ENCODE measurements around the gene RNASE1. TPM values are rescaled to one million over a fixed set of nuclear protein-coding genes. Genes with fewer than 3 reads are reported as not detected.
A peak's percentile ranks its signal among the peaks of the same experiment; 100 is the strongest.

The RNASE1 gene
- total RNA-seq, 1 donor from 2014 or later: 4.5 TPM

GRCh38 chr14:20754308-20754707, 48.3 kb downstream of the RNASE1 start:
- Mint-ChIP-seq H3K4me1 (ENCODE audit: low read depth) (no peaks in the 10 kb centered on the region), H3K36me3 (ENCODE audit: insufficient read depth) (peaks cover 3% of the 10 kb centered on the region), H3K9me3 (ENCODE audit: low read depth) (peaks cover 9% of the 10 kb centered on the region), H3K27ac (no peak overlapping the region), H3K4me3 (ENCODE audit: low read depth) (no peak overlapping the region), H3K27me3 (no peaks in the 10 kb centered on the region)
- TF ChIP-seq CTCF (IDR thresholded peaks at IDR 0.05; ENCODE audit: unreplicated experiment): no peak
- DNase-seq (ENCODE audit: low spot score, unreplicated experiment): no peak

GRCh38 chr14:20751963-20752562, 50.6 kb downstream of the RNASE1 start:
- Mint-ChIP-seq H3K36me3 (ENCODE audit: insufficient read depth) (peaks cover 3% of the 10 kb centered on the region), H3K27ac (peak overlapping the region; percentile 26), H3K4me1 (ENCODE audit: low read depth) (no peaks in the 10 kb centered on the region), H3K27me3 (no peaks in the 10 kb centered on the region), H3K4me3 (ENCODE audit: low read depth) (no peak overlapping the region), H3K9me3 (ENCODE audit: low read depth) (peaks cover 9% of the 10 kb centered on the region)
- DNase-seq (ENCODE audit: low spot score, unreplicated experiment): no peak
- TF ChIP-seq CTCF (IDR thresholded peaks at IDR 0.05; ENCODE audit: unreplicated experiment): no peak

Other genes with a start within 250 kb of the RNASE1 start
- not detected in 2 replicates for gene RNASE9, start 241.8 kb downstream of the RNASE1 start, total RNA-seq
- not detected in 2 replicates for gene RNASE11, start 214.8 kb downstream of the RNASE1 start, total RNA-seq
- not detected in 2 replicates for gene RNASE12, start 211.5 kb downstream of the RNASE1 start, total RNA-seq
- not detected in 2 replicates for gene OR6S1, start 161.2 kb downstream of the RNASE1 start, total RNA-seq
- 5.7 TPM in 2 replicates for gene RNASE4, start 118.3 kb downstream of the RNASE1 start, total RNA-seq
- gene ANG, start 114.1 kb downstream of the RNASE1 start, total RNA-seq: 8.0 and 8.3 TPM in 2 replicates
- gene EDDM3A, start 57.0 kb downstream of the RNASE1 start, total RNA-seq: not detected in 2 replicates
- not detected in 2 replicates for gene EDDM3B, start 34.4 kb downstream of the RNASE1 start, total RNA-seq
- gene RNASE6, start 21.6 kb downstream of the RNASE1 start, total RNA-seq: not detected in 2 replicates
- not detected in 2 replicates for gene RNASE3, start 88.5 kb upstream of the RNASE1 start, total RNA-seq
- not detected in 2 replicates for gene RNASE2, start 152.6 kb upstream of the RNASE1 start, total RNA-seq
- 95.9 and 100 TPM in 2 replicates for gene METTL17, start 187.1 kb upstream of the RNASE1 start, total RNA-seq
- gene SLC39A2, start 196.4 kb upstream of the RNASE1 start, total RNA-seq: not detected in 2 replicates
- gene NDRG2, start 222.2 kb upstream of the RNASE1 start, total RNA-seq: 58.6 and 61.5 TPM in 2 replicates
- gene TPPP2, start 227.4 kb upstream of the RNASE1 start, total RNA-seq: 0.84 TPM in 1 of 2 replicates, not detected in the other
- gene RNASE13, start 232.0 kb upstream of the RNASE1 start, total RNA-seq: not detected in 2 replicates
- gene RNASE7, start 239.5 kb upstream of the RNASE1 start, total RNA-seq: not detected in 2 replicates